CD4-positive, CD25-positive, alpha-beta regulatory T cell (primary cell): ENCODE measurements around the gene CAPRIN1. TPM values are rescaled to one million over a fixed set of nuclear protein-coding genes. Genes with fewer than 3 reads are reported as not detected.
A peak's percentile ranks its signal among the peaks of the same experiment; 100 is the strongest.
"Not testable (repeated sequence)": the region's sequence is repeated elsewhere in the genome, so short reads cannot be mapped to it uniquely, and the experiment has no call there.

ENCODE experiments used
- ATAC-seq, 2 donors: fragments of 150-1000 bp; cut with Tn5 transposase; one replicate each; pipeline ENCODE4 v1.10.0; 2021; ENCODE audit warnings: low read depth in 2 of 2, moderate number of reproducible peaks in 2 of 2, moderate library complexity in 1 of 2
- DNase-seq, 3 donors: peaks; one replicate each; pipeline versions ENCODE4 v3.0.0 to v3.0.0-alpha.2; 2012 to 2022; ENCODE audit warnings: mixed read lengths in 1 of 3
- H3K27ac ChIP-seq: one replicate; pipeline ENCODE4 v1.7.0; 2013; ENCODE audit warnings: mild to moderate bottlenecking, low read length; ENCODE audit not compliant: insufficient read depth, poor library complexity, severe bottlenecking
- H3K27me3 ChIP-seq: one replicate; pipeline ENCODE4 v1.7.0; 2013; ENCODE audit warnings: low read length; ENCODE audit not compliant: control insufficient read depth, insufficient read depth
- H3K36me3 ChIP-seq: one replicate; pipeline ENCODE4 v1.7.0; 2013; ENCODE audit warnings: mild to moderate bottlenecking, low read length, moderate library complexity; ENCODE audit not compliant: control insufficient read depth, insufficient read depth
- H3K4me1 ChIP-seq: 2 replicates; pipeline ENCODE4 v1.7.0; 2013; ENCODE audit warnings: mild to moderate bottlenecking, low read length; ENCODE audit not compliant: insufficient read depth, control insufficient read depth, poor library complexity, severe bottlenecking
- H3K4me3 ChIP-seq: one replicate; pipeline ENCODE4 v1.7.0; 2013; ENCODE audit warnings: low read depth, mild to moderate bottlenecking, low read length, moderate library complexity
- H3K9me3 ChIP-seq, 2 experiments: 1 replicate in 1 of 2; 2 replicates in 1 of 2; pipeline ENCODE4 v1.7.0; 2013; ENCODE audit warnings: low read length in 2 of 2, mild to moderate bottlenecking in 1 of 2, moderate library complexity in 1 of 2; ENCODE audit not compliant: control insufficient read depth in 2 of 2
- H3K27ac Mint-ChIP-seq, 3 donors: one replicate each; pipeline ENCODE4 v1.8.0; 2020 to 2022; ENCODE audit warnings: mild to moderate bottlenecking in 3 of 3, mixed read lengths in 3 of 3, moderate library complexity in 2 of 3
- H3K27me3 Mint-ChIP-seq: one replicate; pipeline ENCODE4 v1.8.0; 2022; ENCODE audit warnings: mild to moderate bottlenecking, mixed read lengths
- H3K36me3 Mint-ChIP-seq: one replicate; pipeline ENCODE4 v1.8.0; 2020; ENCODE audit warnings: mixed read lengths
- H3K4me1 Mint-ChIP-seq, 4 donors: one replicate each; pipeline ENCODE4 v1.8.0; 2020 to 2022; ENCODE audit warnings: mixed read lengths in 4 of 4, mild to moderate bottlenecking in 1 of 4
- H3K4me3 Mint-ChIP-seq, 4 donors: one replicate each; pipeline ENCODE4 v1.8.0; 2020 to 2022; ENCODE audit warnings: mild to moderate bottlenecking in 4 of 4, mixed read lengths in 4 of 4, moderate library complexity in 3 of 4
- H3K9me3 Mint-ChIP-seq, 7 donors: one replicate each; pipeline ENCODE4 v1.8.0; 2020 to 2022; ENCODE audit warnings: mixed read lengths in 7 of 7, mild to moderate bottlenecking in 3 of 7, moderate library complexity in 2 of 7
- polyA plus RNA-seq, 4 donors: library from polyadenylated mRNA; unstranded; fragments of 300-500 nt; fragmentation: Illumina TruSeq; gene quantifications; one replicate each; pipeline ENCODE4 v1.2.3, GENCODE V29; 2021
- total RNA-seq: library from RNA; stranded (reverse); gene quantifications from one replicate; pipeline ENCODE4 v1.2.3, GENCODE V29; 2022

The CAPRIN1 gene
- total and polyA plus RNA-seq, 5 donors from 2014 or later: 83.4 to 132 (median 108) TPM

- not testable (repeated sequence) for H3K9me3 Mint-ChIP-seq, H3K27me3 ChIP-seq, H3K27ac ChIP-seq, DNase-seq, H3K27me3 Mint-ChIP-seq, H3K4me3 ChIP-seq, H3K9me3 ChIP-seq, ATAC-seq
- Mint-ChIP-seq H3K36me3 (peaks cover 29% of the 10 kb centered on the region), H3K4me3 (peak overlapping the region in 2 of 4 donors; percentile 11 to 31), H3K27ac (peak overlapping the region in 1 of 3 donors; percentile 84), H3K4me1 (peaks cover 33 to 79% (median 64%) of the 10 kb centered on the region in 4 donors)
- Histone ChIP-seq H3K4me1 (peaks cover 25% of the 10 kb centered on the region), H3K36me3 (peaks cover 17% of the 10 kb centered on the region)
Measured at GRCh38 chr11:34066766-34067165, 15.2 kb downstream of the CAPRIN1 start.

GRCh38 chr11:34067383-34068065, 16.0 kb downstream of the CAPRIN1 start:
- H3K4me3 Mint-ChIP-seq: peak overlapping the region in 3 of 4 donors; percentile 10 to 20 (median 11)
- ATAC-seq (no peak), DNase-seq (no peak)
- no peaks in the 10 kb centered on the region for H3K9me3 Mint-ChIP-seq
- Histone ChIP-seq H3K9me3 (no peaks in the 10 kb centered on the region), H3K4me3 (peak overlapping the region; percentile 29), H3K36me3 (peaks cover 24% of the 10 kb centered on the region), H3K27ac (no peak overlapping the region), H3K4me1 (peaks cover 24% of the 10 kb centered on the region), H3K27me3 (no peaks in the 10 kb centered on the region)
- H3K27me3 Mint-ChIP-seq: peaks cover 4% of the 10 kb centered on the region
- H3K36me3 Mint-ChIP-seq: peaks cover 25% of the 10 kb centered on the region
- H3K4me1 Mint-ChIP-seq: peaks cover 29 to 77% (median 63%) of the 10 kb centered on the region in 4 donors
- H3K27ac Mint-ChIP-seq: peak overlapping the region in 2 of 3 donors; percentile 29 to 84

GRCh38 chr11:34068111-34068510, 16.6 kb downstream of the CAPRIN1 start:
- Histone ChIP-seq H3K4me3 (no peak overlapping the region), H3K27ac (no peak overlapping the region), H3K9me3 (no peaks in the 10 kb centered on the region), H3K36me3 (peaks cover 24% of the 10 kb centered on the region), H3K4me1 (peaks cover 24% of the 10 kb centered on the region), H3K27me3 (no peaks in the 10 kb centered on the region)
- peaks cover 28 to 72% (median 62%) of the 10 kb centered on the region in 4 donors for H3K4me1 Mint-ChIP-seq
- DNase-seq: no peak
- H3K9me3 Mint-ChIP-seq: no peaks in the 10 kb centered on the region
- H3K27me3 Mint-ChIP-seq: peaks cover 4% of the 10 kb centered on the region
- H3K36me3 Mint-ChIP-seq: peaks cover 22% of the 10 kb centered on the region
- peak overlapping the region in 2 of 4 donors; percentile 0 to 20 for H3K4me3 Mint-ChIP-seq
- no peak for ATAC-seq
- H3K27ac Mint-ChIP-seq: no peak overlapping the region

- H3K4me3 ChIP-seq, H3K27me3 Mint-ChIP-seq, DNase-seq, H3K9me3 Mint-ChIP-seq, H3K27me3 ChIP-seq, H3K9me3 ChIP-seq, H3K4me3 Mint-ChIP-seq, H3K27ac ChIP-seq, ATAC-seq: not testable (repeated sequence)
- H3K4me1 Mint-ChIP-seq: peaks cover 36 to 66% (median 57%) of the 10 kb centered on the region in 4 donors
- Histone ChIP-seq H3K4me1 (peaks cover 18% of the 10 kb centered on the region), H3K36me3 (peaks cover 48% of the 10 kb centered on the region)
- peaks cover 20% of the 10 kb centered on the region for H3K36me3 Mint-ChIP-seq
- peak overlapping the region in 1 of 3 donors; percentile 62 for H3K27ac Mint-ChIP-seq
Measured at GRCh38 chr11:34071306-34071705, 19.8 kb downstream of the CAPRIN1 start.

- Histone ChIP-seq H3K4me1 (peaks cover 14% of the 10 kb centered on the region), H3K36me3 (peaks cover 55% of the 10 kb centered on the region), H3K4me3 (no peak overlapping the region), H3K9me3 (no peaks in the 10 kb centered on the region), H3K27ac (no peak overlapping the region), H3K27me3 (no peaks in the 10 kb centered on the region)
- Mint-ChIP-seq H3K27me3 (no peaks in the 10 kb centered on the region), H3K27ac (no peak overlapping the region), H3K4me3 (no peak overlapping the region), H3K9me3 (no peaks in the 10 kb centered on the region), H3K4me1 (peaks cover 37 to 62% (median 55%) of the 10 kb centered on the region in 4 donors), H3K36me3 (peaks cover 22% of the 10 kb centered on the region)
- no peak for DNase-seq
- ATAC-seq: no peak
Measured at GRCh38 chr11:34072041-34072440, 20.5 kb downstream of the CAPRIN1 start.

- peaks cover 41 to 61% (median 57%) of the 10 kb centered on the region in 4 donors for H3K4me1 Mint-ChIP-seq
- no peaks in the 10 kb centered on the region for H3K27me3 ChIP-seq
- no peaks in the 10 kb centered on the region for H3K9me3 ChIP-seq
- no peak overlapping the region for H3K4me3 Mint-ChIP-seq
- no peak overlapping the region for H3K27ac Mint-ChIP-seq
- ATAC-seq (no peak), DNase-seq (no peak)
- H3K27ac ChIP-seq: no peak overlapping the region
- no peaks in the 10 kb centered on the region for H3K9me3 Mint-ChIP-seq
- H3K27me3 Mint-ChIP-seq: no peaks in the 10 kb centered on the region
- peaks cover 63% of the 10 kb centered on the region for H3K36me3 ChIP-seq
- H3K36me3 Mint-ChIP-seq: peaks cover 29% of the 10 kb centered on the region
- H3K4me1 ChIP-seq: peaks cover 6% of the 10 kb centered on the region
- H3K4me3 ChIP-seq: no peak overlapping the region
Measured at GRCh38 chr11:34072832-34073231, 21.3 kb downstream of the CAPRIN1 start.

- peaks cover 4% of the 10 kb centered on the region for H3K4me1 ChIP-seq
- DNase-seq: no peak
- no peak for ATAC-seq
- no peak overlapping the region for H3K4me3 ChIP-seq
- H3K9me3 Mint-ChIP-seq: no peaks in the 10 kb centered on the region
- H3K27ac Mint-ChIP-seq: peak overlapping the region; percentile 72 to 84 (median 80)
- H3K4me3 Mint-ChIP-seq: no peak overlapping the region
- H3K27me3 ChIP-seq: no peaks in the 10 kb centered on the region
- peaks cover 39 to 61% (median 54%) of the 10 kb centered on the region in 4 donors for H3K4me1 Mint-ChIP-seq
- H3K27me3 Mint-ChIP-seq: no peaks in the 10 kb centered on the region
- no peak overlapping the region for H3K27ac ChIP-seq
- H3K36me3 Mint-ChIP-seq: peaks cover 38% of the 10 kb centered on the region
- H3K36me3 ChIP-seq: peaks cover 78% of the 10 kb centered on the region
- H3K9me3 ChIP-seq: no peaks in the 10 kb centered on the region
Measured at GRCh38 chr11:34074391-34074790, 22.9 kb downstream of the CAPRIN1 start.
